NB4 (cell line): Measurements from ENCODE around the gene ZFP92.

Source experiments
- CTCF ChIP-seq: IDR thresholded peaks from one replicate; pipeline ENCODE4 v1.5.1; 2012; ENCODE audit warnings: low read depth, low read length
- POLR2A ChIP-seq: IDR thresholded peaks from 2 replicates; pipeline ENCODE4 v1.6.1; 2011; ENCODE audit warnings: mild to moderate bottlenecking; ENCODE audit not compliant: insufficient read length; ENCODE audit errors: extremely low read depth

DNA sequence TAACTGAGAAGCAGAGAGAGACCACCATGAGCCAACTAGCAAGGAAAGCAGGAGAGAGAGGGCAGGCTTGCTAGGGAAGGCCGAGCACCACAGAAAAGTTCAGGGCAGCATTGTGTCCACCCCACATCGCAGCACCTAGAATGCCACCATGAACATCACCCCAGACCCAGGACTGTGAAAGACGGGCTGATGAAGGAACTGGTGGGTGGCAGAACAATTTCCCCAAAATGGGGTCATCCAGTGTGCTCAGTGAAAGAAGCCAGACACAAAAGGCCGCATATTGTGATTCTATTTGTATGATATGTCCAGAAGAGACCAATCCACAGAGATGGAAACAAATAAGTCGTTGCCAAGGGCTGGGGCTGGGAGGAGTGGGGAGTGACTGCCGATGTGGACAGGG, 26.9 kb upstream of the ZFP92 start:
- TF ChIP-seq POLR2A, result no peak
- no peak for TF ChIP-seq CTCF
